CD14-positive monocyte (primary cell): ENCODE measurements around the gene RPGRIP1. TPM values are rescaled to one million over a fixed set of nuclear protein-coding genes. Genes with fewer than 3 reads are reported as not detected.
A peak's percentile ranks its signal among the peaks of the same experiment; 100 is the strongest.

Source experiments
- DNase-seq, 3 donors: peaks; one replicate each; pipeline ENCODE4 v3.0.0-alpha.2; 2011 to 2022
- H2AFZ ChIP-seq: 2 replicates; pipeline ENCODE4 v1.6.0; 2012; ENCODE audit warnings: mild to moderate bottlenecking, low read depth, low read length, inconsistent platforms; ENCODE audit not compliant: insufficient read depth, poor library complexity, severe bottlenecking
- H3K27ac ChIP-seq, 2 donors: 1 replicate in 1 of 2; 2 replicates in 1 of 2; pipeline ENCODE4 v1.5.1; 2012 to 2013; ENCODE audit warnings: low read length in 2 of 2, control low read depth in 1 of 2, inconsistent platforms in 1 of 2, low read depth in 1 of 2, mild to moderate bottlenecking in 1 of 2
- H3K27me3 ChIP-seq, 2 donors: one replicate each; pipeline versions ENCODE4 v1.6.0 to v1.6.1; 2011 to 2013; ENCODE audit warnings: low read length in 2 of 2; ENCODE audit not compliant: control insufficient read depth in 2 of 2, insufficient read depth in 2 of 2
- H3K36me3 ChIP-seq, 2 donors: replicated peaks in 1 of 2; 1 replicate in 1 of 2; 2 replicates in 1 of 2; pipeline versions ENCODE4 v1.5.1 to v1.6.1; 2012 to 2013; ENCODE audit warnings: low read length in 2 of 2, control low read depth in 1 of 2, inconsistent platforms in 1 of 2, mild to moderate bottlenecking in 1 of 2; ENCODE audit not compliant: insufficient read depth in 2 of 2, control insufficient read depth in 1 of 2
- H3K4me1 ChIP-seq, 2 donors: 1 replicate in 1 of 2; 2 replicates in 1 of 2; pipeline versions ENCODE4 v1.5.1 to v1.6.1; 2012 to 2013; ENCODE audit warnings: low read length in 2 of 2, control low read depth in 1 of 2, inconsistent platforms in 1 of 2, mild to moderate bottlenecking in 1 of 2, moderate library complexity in 1 of 2; ENCODE audit not compliant: insufficient read depth in 2 of 2, control insufficient read depth in 1 of 2
- H3K4me2 ChIP-seq: replicated peaks from 2 replicates; pipeline ENCODE3; 2012; ENCODE audit warnings: low read length, moderate library complexity, mild to moderate bottlenecking; ENCODE audit not compliant: poor library complexity, severe bottlenecking; ENCODE audit errors: extremely low read depth
- H3K4me3 ChIP-seq, 3 experiments: fragments of 200-600 bp in 1 of 3; sonication (generic) in 1 of 3; replicated peaks in 1 of 3; 1 replicate in 2 of 3; 2 replicates in 1 of 3; pipeline ENCODE4 v1.5.1; 2011 to 2013; ENCODE audit warnings: low read length in 3 of 3, mild to moderate bottlenecking in 3 of 3, control low read depth in 2 of 3, low read depth in 2 of 3, inconsistent platforms in 1 of 3, moderate library complexity in 1 of 3
- H3K79me2 ChIP-seq: 2 replicates; pipeline ENCODE4 v1.6.0; 2012; ENCODE audit warnings: mild to moderate bottlenecking, control low read depth, inconsistent platforms, low read length, moderate library complexity; ENCODE audit not compliant: insufficient read depth
- H3K9ac ChIP-seq: 2 replicates; pipeline ENCODE4 v1.6.0; 2017; ENCODE audit warnings: low read length, mild to moderate bottlenecking; ENCODE audit not compliant: insufficient read depth, poor library complexity, severe bottlenecking
- H3K9me3 ChIP-seq, 2 donors: replicated peaks in 1 of 2; 1 replicate in 1 of 2; 2 replicates in 1 of 2; pipeline versions ENCODE4 v1.5.1 to v1.6.1; 2012 to 2013; ENCODE audit warnings: low read length in 2 of 2, control low read depth in 1 of 2; ENCODE audit not compliant: control insufficient read depth in 1 of 2, insufficient read depth in 1 of 2
- H4K20me1 ChIP-seq: 2 replicates; pipeline ENCODE4 v1.6.0; 2012; ENCODE audit warnings: mild to moderate bottlenecking, low read length, control low read depth, moderate library complexity; ENCODE audit not compliant: insufficient read depth
- H3K27ac Mint-ChIP-seq, 7 donors: one replicate each; pipeline ENCODE4 v1.8.0; 2020; ENCODE audit warnings: mild to moderate bottlenecking in 7 of 7, mixed read lengths in 7 of 7, moderate library complexity in 6 of 7, inconsistent platforms in 2 of 7
- H3K27me3 Mint-ChIP-seq, 3 donors: one replicate each; pipeline ENCODE4 v1.8.0; 2021 to 2022; ENCODE audit warnings: low read depth in 3 of 3, mild to moderate bottlenecking in 3 of 3, mixed read lengths in 3 of 3, moderate library complexity in 3 of 3, inconsistent platforms in 1 of 3
- H3K36me3 Mint-ChIP-seq, 2 donors: one replicate each; pipeline ENCODE4 v1.8.0; 2020; ENCODE audit warnings: mixed read lengths in 2 of 2, inconsistent platforms in 1 of 2, mild to moderate bottlenecking in 1 of 2
- H3K4me1 Mint-ChIP-seq: one replicate; pipeline ENCODE4 v1.8.0; 2020; ENCODE audit warnings: mild to moderate bottlenecking, mixed read lengths
- H3K4me3 Mint-ChIP-seq, 2 donors: one replicate each; pipeline ENCODE4 v1.8.0; 2020; ENCODE audit warnings: mild to moderate bottlenecking in 2 of 2, mixed read lengths in 2 of 2, moderate library complexity in 1 of 2
- H3K9me3 Mint-ChIP-seq, 7 donors: one replicate each; pipeline ENCODE4 v1.8.0; 2020 to 2022; ENCODE audit warnings: mixed read lengths in 7 of 7, mild to moderate bottlenecking in 6 of 7, moderate library complexity in 6 of 7, inconsistent platforms in 2 of 7
- WGBS: methylation state at CpG from one replicate; pipeline ENCODE4 v1.1.5; 2013; ENCODE audit warnings: missing lambda C conversion rate; ENCODE audit not compliant: insufficient coverage; 5-methylcytosine and 5-hydroxymethylcytosine counted together
- intact Hi-C, 2 donors: fragments of 100-400 bp; cut with micrococcal nuclease; formaldehyde crosslinking; loops; one replicate each; pipeline versions ENCODE4 v1.15.0 to v1.15.1; 2023
- polyA plus RNA-seq, 3 donors: library from polyadenylated mRNA; depleted of rRNA in 1 of 3; unstranded in 2 of 3; stranded (reverse) in 1 of 3; fragments of 300-500 nt in 2 of 3; fragments of >200 nt in 1 of 3; fragmentation: Illumina TruSeq in 2 of 3; gene quantifications; 1 replicate in 2 of 3; 2 replicates in 1 of 3; pipeline ENCODE4 v1.2.3, GENCODE V29; 2012 to 2021
- TF ChIP-seq, protein P1 (sequence below): fragments of 200-600 bp; IDR thresholded peaks from one replicate; pipeline ENCODE4 v1.8.0; 2022; ENCODE audit warnings: antibody characterized with exemption, mild to moderate bottlenecking

The RPGRIP1 gene
- polyA plus RNA-seq, 3 donors, result 4.7 to 10.4 (median 7.4) TPM

DNA sequence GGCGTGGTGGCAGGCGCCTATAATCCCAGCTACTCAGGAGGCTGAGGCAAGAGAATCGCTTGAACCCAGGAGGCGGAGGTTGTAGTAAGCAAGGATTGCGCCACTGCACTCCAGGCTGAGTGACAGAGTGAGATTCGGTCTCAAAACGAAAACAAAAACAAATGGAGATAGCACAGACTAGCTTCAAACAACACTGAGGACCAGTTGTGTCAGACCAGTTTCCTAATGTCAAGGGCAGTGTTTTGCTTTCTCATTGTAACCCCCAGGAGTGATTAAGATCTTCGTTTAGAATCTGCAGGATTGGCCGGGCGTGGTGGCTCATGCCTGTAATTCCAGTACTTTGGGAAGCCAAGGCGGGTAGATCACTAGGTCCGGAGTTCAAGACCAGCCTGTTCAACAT lies 18.5 kb downstream of the RPGRIP1 start:
- Histone ChIP-seq H3K4me1 (peaks cover 0 to 7% of the 10 kb centered on the region in 2 donors), H3K9me3 (no peaks in the 10 kb centered on the region), H2AFZ (peak overlapping the region; percentile 3), H3K9ac (no peak overlapping the region), H4K20me1 (no peaks in the 10 kb centered on the region), H3K4me2 (no peak overlapping the region), H3K27me3 (peaks cover 15 to 24% of the 10 kb centered on the region in 2 donors), H3K79me2 (no peaks in the 10 kb centered on the region), H3K27ac (no peak overlapping the region), H3K36me3 (no peaks in the 10 kb centered on the region), H3K4me3 (no peak overlapping the region)
- 91% methylated on average over 7 of the region's 12 CpGs for WGBS
- Mint-ChIP-seq H3K4me3 (no peak overlapping the region), H3K27me3 (peaks cover 23 to 28% (median 24%) of the 10 kb centered on the region in 3 donors), H3K36me3 (no peaks in the 10 kb centered on the region), H3K9me3 (peaks cover 0 to 9% (median 2%) of the 10 kb centered on the region in 7 donors), H3K27ac (no peak overlapping the region), H3K4me1 (peaks cover 8% of the 10 kb centered on the region)
- no peak for DNase-seq
- intact Hi-C loops, result no loop called here
- TF ChIP-seq, protein P1, sequence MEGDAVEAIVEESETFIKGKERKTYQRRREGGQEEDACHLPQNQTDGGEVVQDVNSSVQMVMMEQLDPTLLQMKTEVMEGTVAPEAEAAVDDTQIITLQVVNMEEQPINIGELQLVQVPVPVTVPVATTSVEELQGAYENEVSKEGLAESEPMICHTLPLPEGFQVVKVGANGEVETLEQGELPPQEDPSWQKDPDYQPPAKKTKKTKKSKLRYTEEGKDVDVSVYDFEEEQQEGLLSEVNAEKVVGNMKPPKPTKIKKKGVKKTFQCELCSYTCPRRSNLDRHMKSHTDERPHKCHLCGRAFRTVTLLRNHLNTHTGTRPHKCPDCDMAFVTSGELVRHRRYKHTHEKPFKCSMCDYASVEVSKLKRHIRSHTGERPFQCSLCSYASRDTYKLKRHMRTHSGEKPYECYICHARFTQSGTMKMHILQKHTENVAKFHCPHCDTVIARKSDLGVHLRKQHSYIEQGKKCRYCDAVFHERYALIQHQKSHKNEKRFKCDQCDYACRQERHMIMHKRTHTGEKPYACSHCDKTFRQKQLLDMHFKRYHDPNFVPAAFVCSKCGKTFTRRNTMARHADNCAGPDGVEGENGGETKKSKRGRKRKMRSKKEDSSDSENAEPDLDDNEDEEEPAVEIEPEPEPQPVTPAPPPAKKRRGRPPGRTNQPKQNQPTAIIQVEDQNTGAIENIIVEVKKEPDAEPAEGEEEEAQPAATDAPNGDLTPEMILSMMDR, result no peak

DNA sequence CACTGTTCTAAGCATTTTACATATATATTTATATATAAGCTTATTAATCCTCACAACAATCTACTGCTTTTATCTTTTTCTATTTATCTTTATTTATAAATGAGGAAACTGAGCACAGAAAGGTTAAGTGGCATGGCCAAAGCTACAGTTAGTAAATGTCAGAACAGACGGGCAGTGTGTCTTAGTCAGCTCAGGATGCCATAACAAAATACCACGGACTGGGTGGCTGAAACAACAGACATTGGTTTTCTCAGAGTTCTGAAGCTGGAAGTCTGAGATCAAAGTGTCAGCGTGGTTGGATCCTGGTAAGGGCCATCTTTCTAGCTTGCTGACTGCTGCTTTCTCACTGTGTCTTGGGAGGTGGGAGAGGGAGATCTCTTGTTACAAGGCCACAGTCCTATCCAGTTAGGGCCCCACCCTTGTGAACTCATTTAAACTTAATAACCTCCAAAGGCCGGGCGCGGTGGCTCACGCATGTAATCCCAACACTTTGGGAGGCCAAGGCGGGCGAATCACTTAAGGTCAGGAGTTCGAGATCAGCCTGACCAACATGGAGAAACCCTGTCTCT lies 19.8 kb downstream of the RPGRIP1 start:
- Mint-ChIP-seq H3K27ac (no peak overlapping the region), H3K9me3 (peaks cover 0 to 9% (median 0%) of the 10 kb centered on the region in 7 donors), H3K4me1 (peaks cover 8% of the 10 kb centered on the region), H3K4me3 (peak overlapping the region in 1 of 2 donors; percentile 43), H3K27me3 (peaks cover 23 to 33% (median 24%) of the 10 kb centered on the region in 3 donors), H3K36me3 (no peaks in the 10 kb centered on the region)
- no peaks in the 10 kb centered on the region for H3K36me3 ChIP-seq
- no peak for DNase-seq
- H3K9ac ChIP-seq, result no peak overlapping the region
- H3K79me2 ChIP-seq, result no peaks in the 10 kb centered on the region
- H3K4me2 ChIP-seq, result no peak overlapping the region
- H3K27ac ChIP-seq, result no peak overlapping the region
- intact Hi-C loops, result no loop called here
- TF ChIP-seq, protein P1, result no peak
- no peaks in the 10 kb centered on the region for H4K20me1 ChIP-seq
- H3K27me3 ChIP-seq, result peaks cover 15 to 24% of the 10 kb centered on the region in 2 donors
- no peak overlapping the region for H3K4me3 ChIP-seq
- no peaks in the 10 kb centered on the region for H3K9me3 ChIP-seq
- WGBS, result 60% methylated on average over 3 of the region's 10 CpGs
- H3K4me1 ChIP-seq, result peaks cover 0 to 7% of the 10 kb centered on the region in 2 donors
- no peak overlapping the region for H2AFZ ChIP-seq
